Chondrocyte (in vitro differentiated cells): ENCODE data around the gene DIRAS2. TPM values are rescaled to one million over a fixed set of nuclear protein-coding genes. Genes with fewer than 3 reads are reported as not detected.

ENCODE experiments used
- DNase-seq: peaks from one replicate; pipeline ENCODE4 v3.0.0; 2021; ENCODE audit warnings: mixed read lengths, low spot score
- H3K27ac Mint-ChIP-seq: one replicate; pipeline ENCODE4 v1.8.0; 2021; ENCODE audit warnings: mild to moderate bottlenecking, moderate library complexity, mixed read lengths; ENCODE audit not compliant: unreplicated experiment
- H3K27me3 Mint-ChIP-seq: 2 replicates; pipeline ENCODE4 v1.8.0; 2021; ENCODE audit warnings: low read depth, mixed read lengths
- H3K36me3 Mint-ChIP-seq: 2 replicates; pipeline ENCODE4 v1.8.0; 2021; ENCODE audit warnings: low read depth, mixed read lengths
- H3K4me1 Mint-ChIP-seq: 2 replicates; pipeline ENCODE4 v1.8.0; 2021; ENCODE audit warnings: low read depth, mild to moderate bottlenecking, mixed read lengths
- H3K4me3 Mint-ChIP-seq: one replicate; pipeline ENCODE4 v1.8.0; 2021; ENCODE audit warnings: mild to moderate bottlenecking, moderate library complexity, mixed read lengths; ENCODE audit not compliant: unreplicated experiment
- H3K9me3 Mint-ChIP-seq: 2 replicates; pipeline ENCODE4 v1.8.0; 2021; ENCODE audit warnings: low read depth, mixed read lengths
- long read RNA-seq: library from polyadenylated mRNA; stranded (forward); transcript quantifications from one replicate; pipeline ENCODE4 v2.0.0, GENCODE V29; 2021
- total RNA-seq: library from RNA; stranded (reverse); gene quantifications from 3 replicates; pipeline ENCODE4 v1.2.1, GENCODE V29; 2021
- TF ChIP-seq, protein P1 (sequence below): fragments of 200-600 bp; sonication (generic); IDR thresholded peaks from 2 replicates; pipeline ENCODE4 v1.5.0; 2021; ENCODE audit warnings: antibody characterized with exemption, mild to moderate bottlenecking, moderate library complexity

The DIRAS2 gene, protein sequence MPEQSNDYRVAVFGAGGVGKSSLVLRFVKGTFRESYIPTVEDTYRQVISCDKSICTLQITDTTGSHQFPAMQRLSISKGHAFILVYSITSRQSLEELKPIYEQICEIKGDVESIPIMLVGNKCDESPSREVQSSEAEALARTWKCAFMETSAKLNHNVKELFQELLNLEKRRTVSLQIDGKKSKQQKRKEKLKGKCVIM
- 10.5 to 20.2 TPM (median 10.9 TPM) in 3 replicates for total RNA-seq
- long read RNA-seq, full-length matches to known transcripts, result 16 of 21 reads
- long read RNA-seq, partial matches to known transcripts, result 5 of 21 reads
- long read RNA-seq, other reads (novel, unspliced or antisense), result 0 of 21 reads

DNA sequence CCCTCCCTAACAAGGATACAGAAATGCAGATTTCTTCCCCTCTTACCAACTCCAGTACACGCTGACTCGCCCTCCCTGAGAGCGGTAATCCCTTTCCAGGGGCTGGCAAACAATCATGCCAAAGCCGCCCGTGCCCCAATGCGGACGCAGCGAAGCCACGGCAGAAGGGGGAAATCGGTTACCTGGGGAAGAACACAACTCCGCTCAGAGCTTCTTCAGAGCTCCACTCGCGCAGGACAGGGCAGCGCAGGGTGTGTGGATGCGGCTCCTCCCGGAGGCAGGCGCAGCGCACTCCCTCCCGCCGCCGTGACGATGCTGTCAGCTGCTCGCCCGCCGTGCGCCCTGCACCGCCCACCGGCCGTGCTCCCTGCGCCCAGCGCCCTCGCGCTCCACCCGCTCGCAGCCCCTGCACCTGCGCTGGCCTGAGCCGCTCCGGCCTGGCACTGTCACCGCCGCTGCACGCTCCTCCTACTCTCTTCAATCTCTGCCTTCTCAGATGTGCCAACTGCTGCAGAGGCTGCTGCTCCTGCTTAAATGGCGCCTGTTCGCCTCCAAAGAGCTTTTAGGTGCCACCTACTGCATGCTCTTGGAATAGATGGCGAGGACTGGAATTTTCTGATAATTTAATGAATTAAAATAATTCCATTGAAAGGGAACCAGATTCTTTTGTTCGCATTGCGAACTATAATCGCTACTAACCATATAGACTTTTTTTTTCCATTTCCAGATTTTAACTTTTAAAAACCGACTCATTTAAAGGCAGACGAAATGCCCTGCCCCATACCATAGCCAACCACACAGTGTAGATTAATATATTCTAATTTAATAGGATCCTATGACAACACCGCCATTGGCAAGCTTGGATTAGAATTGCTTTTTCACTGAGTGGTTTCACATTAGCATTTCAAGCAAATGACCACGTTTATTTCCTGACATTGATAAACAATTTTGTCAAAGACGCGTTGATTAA lies at the start of gene DIRAS2:
Gene DIRAS2 (minus strand): TSS at position 255 of the 970 bp plus-strand sequence. CDS start 28,997 bp downstream, outside the sequence.
- H3K27ac Mint-ChIP-seq, result peak within 1 kb of the TSS; percentile 81
- no peaks in the 10 kb centered on the region for H3K36me3 Mint-ChIP-seq
- peak within 1 kb of the TSS; percentile 92 for H3K4me3 Mint-ChIP-seq
- peaks cover 8% of the 10 kb centered on the region for H3K27me3 Mint-ChIP-seq
- H3K4me1 Mint-ChIP-seq, result peaks cover 34% of the 10 kb centered on the region
- TF ChIP-seq, protein P1, sequence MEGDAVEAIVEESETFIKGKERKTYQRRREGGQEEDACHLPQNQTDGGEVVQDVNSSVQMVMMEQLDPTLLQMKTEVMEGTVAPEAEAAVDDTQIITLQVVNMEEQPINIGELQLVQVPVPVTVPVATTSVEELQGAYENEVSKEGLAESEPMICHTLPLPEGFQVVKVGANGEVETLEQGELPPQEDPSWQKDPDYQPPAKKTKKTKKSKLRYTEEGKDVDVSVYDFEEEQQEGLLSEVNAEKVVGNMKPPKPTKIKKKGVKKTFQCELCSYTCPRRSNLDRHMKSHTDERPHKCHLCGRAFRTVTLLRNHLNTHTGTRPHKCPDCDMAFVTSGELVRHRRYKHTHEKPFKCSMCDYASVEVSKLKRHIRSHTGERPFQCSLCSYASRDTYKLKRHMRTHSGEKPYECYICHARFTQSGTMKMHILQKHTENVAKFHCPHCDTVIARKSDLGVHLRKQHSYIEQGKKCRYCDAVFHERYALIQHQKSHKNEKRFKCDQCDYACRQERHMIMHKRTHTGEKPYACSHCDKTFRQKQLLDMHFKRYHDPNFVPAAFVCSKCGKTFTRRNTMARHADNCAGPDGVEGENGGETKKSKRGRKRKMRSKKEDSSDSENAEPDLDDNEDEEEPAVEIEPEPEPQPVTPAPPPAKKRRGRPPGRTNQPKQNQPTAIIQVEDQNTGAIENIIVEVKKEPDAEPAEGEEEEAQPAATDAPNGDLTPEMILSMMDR, result peak; percentile 96
- DNase-seq, result no peak
- no peaks in the 10 kb centered on the region for H3K9me3 Mint-ChIP-seq

DNA sequence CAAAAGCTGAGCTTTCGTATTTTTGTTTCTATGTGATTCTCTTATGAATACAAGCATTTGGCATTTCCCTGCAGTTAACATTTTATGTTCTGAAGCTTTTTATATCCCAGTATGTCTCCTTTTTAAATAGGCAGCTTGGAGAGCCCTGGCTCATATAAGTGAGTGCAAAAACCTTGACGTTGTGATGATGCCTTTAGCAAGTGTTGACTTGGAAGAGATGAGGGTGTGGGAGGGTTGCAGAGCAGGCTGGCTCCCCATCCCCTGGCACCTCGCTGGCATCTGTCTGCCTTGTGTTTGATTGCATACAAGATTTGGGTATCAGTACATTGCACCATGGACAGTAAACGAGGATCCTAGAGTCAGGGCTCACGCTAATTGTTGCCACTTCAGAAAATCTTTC lies 42.1 kb upstream of the DIRAS2 start:
- peaks cover 9% of the 10 kb centered on the region for H3K36me3 Mint-ChIP-seq
- no peak for DNase-seq
- H3K27me3 Mint-ChIP-seq, result peaks cover 9% of the 10 kb centered on the region
- peaks cover 12% of the 10 kb centered on the region for H3K9me3 Mint-ChIP-seq
- no peak overlapping the region for H3K4me3 Mint-ChIP-seq
- no peaks in the 10 kb centered on the region for H3K4me1 Mint-ChIP-seq
- TF ChIP-seq, protein P1, result no peak
- H3K27ac Mint-ChIP-seq, result no peak overlapping the region

DNA sequence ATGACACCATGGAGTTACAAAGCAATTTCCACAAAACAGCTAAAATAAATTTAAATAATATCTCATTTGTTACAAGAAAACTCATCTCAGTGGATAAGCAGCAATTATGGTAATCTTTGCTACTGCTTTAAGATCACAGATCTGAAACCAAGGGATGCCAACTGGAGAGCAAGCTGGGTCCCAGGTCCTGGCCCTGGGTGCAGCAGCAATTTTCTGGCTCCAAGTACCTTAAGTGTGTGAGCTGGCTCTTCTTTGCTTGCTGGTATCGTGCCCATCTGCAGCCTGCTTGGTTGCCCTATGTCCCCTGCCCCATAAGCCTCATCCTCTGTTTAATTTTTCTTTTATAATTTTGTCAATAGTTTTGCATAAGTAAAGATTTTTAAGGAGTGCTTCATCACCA lies 41.5 kb upstream of the DIRAS2 start:
- peaks cover 8% of the 10 kb centered on the region for H3K27me3 Mint-ChIP-seq
- peaks cover 10% of the 10 kb centered on the region for H3K9me3 Mint-ChIP-seq

DNA sequence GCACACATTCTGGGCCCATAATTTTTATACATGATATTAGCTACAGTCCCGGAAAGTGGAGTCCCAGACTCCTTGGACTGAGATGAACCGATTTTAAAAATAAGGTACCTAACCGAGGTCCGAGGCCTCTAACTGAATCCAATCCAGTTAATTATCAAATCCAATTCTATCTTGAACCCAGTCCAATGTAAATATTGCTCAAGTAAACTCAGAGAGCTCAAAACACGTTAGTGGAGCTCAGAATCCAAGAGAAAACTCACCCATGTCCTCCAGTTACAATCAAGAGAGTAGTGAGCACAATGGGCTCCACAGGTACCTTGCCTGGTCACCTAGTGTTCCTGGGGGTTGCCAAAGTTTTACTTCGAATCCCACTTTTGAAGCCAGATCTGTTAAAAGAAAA lies 37.9 kb upstream of the DIRAS2 start:
- H3K9me3 Mint-ChIP-seq, result no peaks in the 10 kb centered on the region

More for the DNA sequence above, 41.5 kb upstream of the DIRAS2 start:
- Mint-ChIP-seq H3K4me3 (no peak overlapping the region), H3K4me1 (no peaks in the 10 kb centered on the region), H3K27ac (no peak overlapping the region), H3K36me3 (peaks cover 8% of the 10 kb centered on the region)
- TF ChIP-seq, protein P1, result no peak
- no peak for DNase-seq

More for the DNA sequence above, 37.9 kb upstream of the DIRAS2 start:
- H3K4me1 Mint-ChIP-seq, result no peaks in the 10 kb centered on the region
- TF ChIP-seq, protein P1, result no peak
- H3K27me3 Mint-ChIP-seq, result peaks cover 4% of the 10 kb centered on the region
- DNase-seq, result no peak
- no peak overlapping the region for H3K27ac Mint-ChIP-seq
- no peaks in the 10 kb centered on the region for H3K36me3 Mint-ChIP-seq
- H3K4me3 Mint-ChIP-seq, result no peak overlapping the region
